ENCODE results near the gene INSM1.

GRCh38 chr20:20373091-20373571 lies 5.2 kb downstream of the INSM1 start:
- TF ChIP-seq CTCF (IDR thresholded peaks at IDR 0.05) (no peak), USF1 (IDR thresholded peaks at IDR 0.05; ENCODE audit: borderline replicate concordance, low read depth) (no peak), JUND (IDR thresholded peaks at IDR 0.05) (no peak), USF2 (IDR thresholded peaks at IDR 0.05; ENCODE audit: borderline replicate concordance, low read depth, low read length) (no peak), ZBTB33 (IDR thresholded peaks at IDR 0.05; ENCODE audit: borderline replicate concordance, low read depth) (no peak), SMC3 (IDR thresholded peaks at IDR 0.05; ENCODE audit: low read depth, low read length) (no peak), GABPA (IDR thresholded peaks at IDR 0.05; ENCODE audit: low read depth) (no peak), MAX (IDR thresholded peaks at IDR 0.05; ENCODE audit: low read depth) (no peak), FOXJ3 (CRISPR knock-in tag; IDR thresholded peaks at IDR 0.05) (no peak), NRF1 (IDR thresholded peaks at IDR 0.05; ENCODE audit: low read depth, low read length) (no peak), EP300 (IDR thresholded peaks at IDR 0.05; ENCODE audit: borderline replicate concordance in 1 of 2, low read depth in 1 of 2, low read length in 1 of 2) (no peak), YY1 (IDR thresholded peaks at IDR 0.05; ENCODE audit: low read depth) (no peak)

Data from SK-N-SH (cell line).